Hematopoietic multipotent progenitor cell treated with erythropoietin and hydrocortisone succinate and interleukin-3 and kit ligand, for 6 days (in vitro differentiated cells): ENCODE results near the gene ZBTB1.
A peak's percentile ranks its signal among the peaks of the same experiment; 100 is the strongest.
"Not testable (repeated sequence)": the region's sequence is repeated elsewhere in the genome, so short reads cannot be mapped to it uniquely, and the experiment has no call there.

Experiments used
- DNase-seq: peaks from one replicate; pipeline ENCODE4 v3.0.0-alpha.2; 2015

The ZBTB1 gene

GRCh38 chr14:64501411-64502171 lies 3.0 kb upstream of the ZBTB1 start:
- DNase-seq, result no peak

GRCh38 chr14:64502456-64502855 lies 2.1 kb upstream of the ZBTB1 start:
- DNase-seq, result peak; percentile 17

GRCh38 chr14:64502887-64503433 lies 1.6 kb upstream of the ZBTB1 start:
- peak; percentile 76 for DNase-seq

GRCh38 chr14:64503434-64504309 lies 898 bp upstream of the ZBTB1 start, which contains the start of gene ZBTB25:
Gene ZBTB25 (minus strand): TSS chr14:64503838. CDS start chr14:64490533, 13,305 bp downstream.
- DNase-seq, result peak; percentile 93

- DNase-seq, result peak; percentile 96
These were observed 576 bp downstream of the ZBTB1 start for GRCh38 chr14:64504897-64505794.

GRCh38 chr14:64506721-64507120 lies 2.2 kb downstream of the ZBTB1 start:
- DNase-seq, result peak; percentile 16

GRCh38 chr14:64507376-64508156 lies 3.0 kb downstream of the ZBTB1 start:
- peak; percentile 21 for DNase-seq

- peak; percentile 62 for DNase-seq
These were observed 3.7 kb downstream of the ZBTB1 start for GRCh38 chr14:64508215-64508776.

- DNase-seq, result no peak
These were observed 4.5 kb downstream of the ZBTB1 start for GRCh38 chr14:64509036-64509435.

GRCh38 chr14:64510825-64511671 lies 6.5 kb downstream of the ZBTB1 start:
- DNase-seq, result peak; percentile 92

- DNase-seq, result no peak
These were observed 8.7 kb downstream of the ZBTB1 start for GRCh38 chr14:64513271-64513670.

- no peak for DNase-seq
These were observed 10.5 kb downstream of the ZBTB1 start for GRCh38 chr14:64515053-64515452.

- no peak for DNase-seq
These were observed 12.4 kb downstream of the ZBTB1 start for GRCh38 chr14:64516969-64517368.

- DNase-seq, result not testable (repeated sequence)
These were observed 13.1 kb downstream of the ZBTB1 start for GRCh38 chr14:64517667-64518066.

GRCh38 chr14:64518229-64518628 lies 13.7 kb downstream of the ZBTB1 start:
- DNase-seq, result no peak

- no peak for DNase-seq
These were observed 16.1 kb downstream of the ZBTB1 start for GRCh38 chr14:64520699-64521098.

GRCh38 chr14:64522591-64523355 lies 18.2 kb downstream of the ZBTB1 start:
- no peak for DNase-seq

- peak; percentile 18 for DNase-seq
These were observed 20.8 kb downstream of the ZBTB1 start for GRCh38 chr14:64525354-64525753.

- DNase-seq, result no peak
These were observed 27.0 kb downstream of the ZBTB1 start for GRCh38 chr14:64531567-64531966.
